HUDEP-2 (cell line): ENCODE results near the gene CWC27.

Experiments used
- DNase-seq, 76 experiments: peaks; one replicate each; lab custom pipeline; 2025; ENCODE audit not compliant: unreplicated experiment in 76 of 76; lab: John Stamatoyannopoulos, UW

Gene CWC27

DNA sequence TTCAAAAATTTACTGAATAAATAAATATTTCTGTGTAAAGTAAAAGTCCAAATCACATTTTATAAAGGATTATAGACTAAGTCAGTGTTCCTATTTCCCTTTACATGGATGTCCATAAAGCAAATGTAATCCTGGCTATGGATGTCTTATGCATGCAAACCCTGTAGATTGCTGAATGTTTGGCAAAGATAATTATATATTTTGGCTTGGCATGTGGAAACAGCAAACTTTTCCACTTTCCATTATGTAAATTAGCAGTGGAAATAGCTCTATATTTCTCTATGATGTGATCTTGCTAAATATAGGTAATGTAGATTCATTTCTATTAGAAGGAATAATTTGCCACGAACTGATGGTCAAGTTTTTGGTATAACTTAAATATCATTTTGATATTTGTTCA lies 66.5 kb downstream of the CWC27 start:
- no peak for DNase-seq

DNA sequence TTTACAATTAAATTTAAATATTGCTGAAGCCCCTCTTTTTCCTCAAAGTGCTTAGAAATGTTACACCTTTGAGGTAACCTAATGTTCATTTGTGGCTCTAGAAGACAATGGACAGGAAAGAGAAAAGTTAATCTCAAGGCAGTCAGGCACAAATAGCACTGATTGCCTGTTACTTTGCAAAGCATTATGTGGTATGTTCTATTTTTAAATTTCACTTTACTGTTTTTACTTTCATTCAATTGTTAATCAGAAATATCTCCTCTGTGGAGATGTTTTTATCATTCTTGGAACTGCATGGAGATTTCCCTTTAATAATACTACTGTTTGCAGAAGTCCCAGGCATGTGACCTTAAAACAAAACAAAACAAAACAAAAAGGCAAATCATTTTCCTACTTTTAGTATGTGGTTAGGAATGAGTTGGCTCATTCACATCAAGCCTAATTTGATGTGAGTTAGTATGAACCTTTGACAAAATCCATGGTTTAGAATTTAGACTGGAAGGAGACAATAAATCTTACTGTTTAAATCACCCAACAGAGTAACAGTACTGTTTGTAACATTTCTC lies 67.5 kb downstream of the CWC27 start:
- DNase-seq: no peak

DNA sequence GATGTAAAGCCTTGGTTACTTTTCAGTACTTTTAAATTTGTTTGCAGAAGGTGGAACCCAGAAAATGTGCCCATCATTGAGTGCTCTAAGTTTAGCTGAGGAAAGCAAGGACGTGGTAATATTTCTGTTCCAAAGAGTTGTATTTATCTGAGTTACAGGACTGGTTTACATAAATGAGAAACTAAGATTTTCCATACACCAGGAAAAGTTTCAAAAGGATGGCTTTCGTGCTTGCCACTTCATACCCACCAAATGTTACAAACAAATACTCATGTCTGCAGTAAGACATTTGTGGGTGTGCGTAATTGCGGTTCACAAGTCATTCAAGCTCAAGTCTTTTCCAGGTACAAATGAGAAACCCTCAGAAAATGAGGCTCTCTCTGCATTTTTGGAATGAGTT lies 68.1 kb downstream of the CWC27 start:
- DNase-seq: no peak

DNA sequence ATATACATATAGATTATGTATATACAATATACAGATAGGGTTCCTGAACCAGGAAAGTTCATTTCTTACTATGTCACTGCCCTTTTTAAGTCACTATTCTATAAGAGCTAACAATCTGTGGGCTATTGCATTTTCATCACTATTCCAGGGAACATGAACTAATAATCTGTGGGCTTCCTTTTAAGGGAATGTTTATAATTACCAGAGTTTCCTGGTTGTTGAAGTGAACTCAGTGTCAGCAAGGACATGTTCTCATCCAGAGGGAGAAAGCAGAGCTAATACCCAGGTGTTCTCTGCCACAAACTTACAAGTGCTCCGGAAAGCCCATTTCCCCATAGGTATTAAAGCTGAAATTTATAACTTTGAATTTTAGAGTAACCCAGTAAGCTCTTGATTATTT lies 69.6 kb downstream of the CWC27 start:
- no peak for DNase-seq

GRCh38 chr5:64838803-64839202 lies 70.1 kb downstream of the CWC27 start:
- no peak for DNase-seq

- DNase-seq: no peak
Observed at GRCh38 chr5:64839936-64840335, 71.2 kb downstream of the CWC27 start.

- DNase-seq: no peak
Observed at GRCh38 chr5:64840958-64841357, 72.2 kb downstream of the CWC27 start.

DNA sequence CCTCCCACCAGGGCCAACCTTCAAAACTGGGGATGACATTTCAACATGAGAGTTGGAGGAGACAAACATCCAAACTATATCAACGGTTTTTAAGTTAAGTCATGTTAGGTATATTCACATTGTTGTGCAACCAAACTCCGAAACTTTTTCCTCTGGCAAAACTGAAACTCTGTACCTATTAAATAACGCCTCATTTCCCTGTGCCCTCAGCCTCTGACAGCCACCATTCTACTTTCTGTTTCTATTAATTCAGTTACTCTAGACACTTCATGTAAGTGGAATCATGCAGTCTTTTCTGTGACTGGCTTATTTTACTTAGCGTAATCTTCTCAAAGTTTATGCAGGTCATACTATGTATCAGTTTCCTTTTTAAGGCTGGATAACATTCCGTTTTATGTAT lies 85.0 kb downstream of the CWC27 start:
- DNase-seq: no peak

- no peak for DNase-seq
Observed at GRCh38 chr5:64854855-64855254, 86.1 kb downstream of the CWC27 start.

DNA sequence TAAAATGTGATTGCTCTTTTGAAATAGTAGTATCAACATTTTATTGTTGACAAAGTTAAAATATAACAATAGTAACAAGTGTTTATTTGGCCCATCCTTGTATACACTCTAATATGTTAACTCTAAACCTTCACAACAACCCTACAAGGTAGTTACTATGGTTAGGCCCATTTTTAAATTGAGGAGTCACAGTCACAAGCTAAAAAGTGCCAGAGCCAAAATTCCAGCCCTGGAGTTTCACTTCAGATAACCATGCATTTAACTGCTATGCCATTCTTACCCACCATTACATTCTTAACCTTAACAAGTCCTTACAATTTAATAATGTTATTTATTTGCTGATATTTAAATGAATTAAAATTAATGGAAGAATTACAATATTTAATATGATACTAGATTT lies 91.2 kb downstream of the CWC27 start:
- DNase-seq: no peak

GRCh38 chr5:64861281-64861680 lies 92.6 kb downstream of the CWC27 start:
- DNase-seq: no peak

DNA sequence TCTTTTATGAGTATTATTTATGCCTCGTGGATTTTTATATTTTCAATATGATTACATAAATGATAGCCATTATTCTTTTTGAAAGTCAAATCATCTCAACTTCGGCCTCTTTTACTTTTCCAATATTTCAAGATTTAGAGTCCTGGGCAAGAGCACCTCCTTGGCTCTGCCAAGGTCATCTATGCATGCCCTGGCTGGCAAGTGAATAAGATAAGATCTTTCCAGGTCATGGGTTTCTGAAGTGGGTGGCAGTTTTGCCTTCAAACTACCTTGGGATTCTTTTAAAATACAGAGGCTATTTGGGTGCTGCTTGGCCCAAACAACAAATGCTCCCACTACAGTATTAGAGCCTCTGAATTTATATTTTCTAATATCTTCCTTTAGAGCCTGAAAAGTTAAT lies 95.4 kb downstream of the CWC27 start:
- DNase-seq: no peak

DNA sequence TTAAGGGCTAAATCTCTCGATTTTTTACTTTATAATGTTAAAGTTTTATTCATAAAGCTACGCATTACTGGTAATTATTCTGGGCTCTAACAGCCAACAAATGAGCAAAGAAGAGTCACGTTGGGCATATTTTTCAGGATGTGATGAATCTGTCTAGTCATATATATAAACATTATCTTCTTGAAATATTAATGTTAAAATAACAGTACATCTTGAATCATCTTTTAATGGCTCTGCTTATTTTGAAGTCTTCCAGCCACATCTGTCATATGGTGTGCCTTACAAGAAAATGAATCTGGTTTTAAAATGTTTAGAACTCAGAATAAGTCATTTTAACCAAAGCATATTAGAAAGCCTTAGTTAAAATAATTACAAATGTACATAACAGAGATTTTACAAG lies 96.9 kb downstream of the CWC27 start:
- no peak for DNase-seq

- DNase-seq: no peak
Observed at GRCh38 chr5:64869419-64869818, 100.7 kb downstream of the CWC27 start.

DNA sequence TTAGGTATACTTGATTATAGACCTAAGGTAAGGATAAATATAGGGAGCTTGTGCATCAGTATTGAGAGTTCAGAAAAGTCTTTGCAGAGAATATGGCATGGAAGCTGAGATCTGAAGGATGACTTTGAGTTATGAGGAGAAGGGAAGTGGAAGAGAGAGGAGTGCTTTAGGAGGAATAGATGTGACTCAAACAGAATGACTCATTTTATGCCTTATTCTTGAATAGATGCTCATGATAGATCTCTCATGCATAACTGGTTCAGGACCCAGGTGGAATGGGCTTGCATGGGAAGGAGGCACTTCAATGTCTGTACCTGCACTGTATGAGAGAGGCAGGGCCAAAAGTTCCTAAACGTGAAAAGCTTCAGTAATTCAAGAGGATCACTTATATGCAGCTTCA lies 103.3 kb downstream of the CWC27 start:
- DNase-seq: no peak

GRCh38 chr5:64873441-64873840 lies 104.7 kb downstream of the CWC27 start:
- DNase-seq: no peak

- no peak for DNase-seq
Observed at GRCh38 chr5:64874753-64875152, 106.0 kb downstream of the CWC27 start.

GRCh38 chr5:64876203-64876602 lies 107.5 kb downstream of the CWC27 start:
- DNase-seq: no peak

DNA sequence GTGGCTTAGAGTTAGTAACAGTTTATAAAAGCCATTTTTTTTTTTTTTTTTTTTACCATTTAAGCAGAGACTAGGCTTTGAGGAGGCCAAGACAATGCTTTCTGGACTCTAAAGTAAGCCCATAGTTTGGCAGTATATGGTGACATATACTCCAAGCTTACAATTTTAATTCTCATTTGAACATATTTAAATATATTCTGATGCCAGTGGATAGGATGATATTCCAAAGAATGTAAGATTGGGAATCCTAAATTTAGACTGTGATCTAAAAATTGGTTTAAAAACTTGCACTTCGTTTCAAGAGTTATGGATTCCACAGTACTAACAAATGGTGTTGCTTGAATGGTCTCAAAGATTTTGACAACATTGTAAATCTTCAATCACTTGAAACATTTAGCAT lies 112.1 kb downstream of the CWC27 start:
- DNase-seq: no peak

DNA sequence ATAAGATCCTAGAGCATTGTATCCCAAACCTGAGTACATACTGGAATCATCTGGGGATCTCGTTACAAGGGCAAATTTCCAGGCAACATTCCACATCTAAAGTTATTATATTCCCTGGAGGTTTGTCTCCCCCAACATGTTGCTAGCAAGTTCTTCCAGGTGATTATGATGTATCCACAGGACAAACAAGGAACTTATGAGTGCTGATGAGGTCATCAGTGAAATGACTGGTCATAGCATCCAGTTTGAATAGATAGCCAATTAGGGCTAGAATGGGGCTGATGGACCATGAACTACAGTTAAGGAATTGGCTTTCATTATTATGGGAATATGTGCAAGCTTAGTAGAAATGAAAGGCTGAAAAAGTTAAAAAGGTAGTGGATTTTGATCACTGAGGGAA lies 115.2 kb downstream of the CWC27 start:
- DNase-seq: no peak

GRCh38 chr5:64884541-64884940 lies 115.8 kb downstream of the CWC27 start:
- no peak for DNase-seq

- DNase-seq: no peak
Observed at GRCh38 chr5:64887910-64888309, 119.2 kb downstream of the CWC27 start.

- DNase-seq: no peak
Observed at GRCh38 chr5:64895748-64896147, 127.0 kb downstream of the CWC27 start.
